HEK293 (cell line): ENCODE measurements around the gene ASB5.

Experiments used
- CTCF ChIA-PET: fragments of 350-600 bp; formaldehyde crosslinking; extraction: SDS; loops from one replicate; lab custom pipeline; 2021; ENCODE audit warnings: antibody characterized with exemption; lab: Yijun Ruan, JAX
- POLR2A ChIA-PET: fragments of 300-600 bp; formaldehyde crosslinking; extraction: SDS; loops from one replicate; lab custom pipeline; 2020; ENCODE audit warnings: antibody characterized with exemption, inconsistent platforms; lab: Yijun Ruan, JAX
- H3K27ac ChIP-seq: fragments of 200-500 bp; sonication (Bioruptor generic); 2 replicates; pipeline ENCODE4 v1.5.1; 2014; ENCODE audit warnings: low read depth, low read length, control low read depth, inconsistent platforms; ENCODE audit errors: extremely low read depth
- H3K36me3 ChIP-seq, 2 experiments: fragments of 200-500 bp in 1 of 2; sonication (Bioruptor generic) in 1 of 2; 1 replicate in 1 of 2; 2 replicates in 1 of 2; pipeline ENCODE4 v1.5.1; 2014 to 2017; ENCODE audit warnings: inconsistent platforms in 2 of 2, low read length in 2 of 2; ENCODE audit not compliant: control insufficient read depth in 2 of 2, insufficient read depth in 1 of 2
- H3K4me1 ChIP-seq: fragments of 200-500 bp; sonication (Bioruptor generic); 2 replicates; pipeline ENCODE4 v1.5.1; 2014; ENCODE audit warnings: mild to moderate bottlenecking, low read length, inconsistent platforms; ENCODE audit not compliant: control insufficient read depth, insufficient read depth
- H3K4me3 ChIP-seq: 2 replicates; pipeline ENCODE4 v1.5.1; 2011; ENCODE audit warnings: low read depth, mild to moderate bottlenecking, control low read depth, low read length, moderate library complexity
- H3K9me3 ChIP-seq: fragments of 200-500 bp; sonication (Bioruptor generic); 2 replicates; pipeline ENCODE4 v1.5.1; 2014; ENCODE audit warnings: low read depth, low read length, inconsistent platforms; ENCODE audit not compliant: control insufficient read depth, insufficient read depth
- BCL11B ChIP-seq: fragments of 450-650 bp; formaldehyde crosslinking; IDR thresholded peaks from 2 replicates; pipeline ENCODE4 v1.5.1; 2016; ENCODE audit warnings: low read depth, missing biosample characterization, missing genetic modification characterization
- HOXA7 ChIP-seq: sonication (generic); formaldehyde crosslinking; IDR thresholded peaks from 2 replicates; pipeline ENCODE4 v1.8.1; 2022; ENCODE audit warnings: missing genetic modification reagents, borderline replicate concordance
- HOXD13 ChIP-seq: sonication (generic); formaldehyde crosslinking; IDR thresholded peaks from 2 replicates; pipeline ENCODE4 v1.8.0; 2022; ENCODE audit warnings: missing genetic modification reagents, borderline replicate concordance
- KLF10 ChIP-seq: fragments of 450-650 bp; IDR thresholded peaks from 2 replicates; pipeline ENCODE4 v1.5.1; 2018; ENCODE audit warnings: missing biosample characterization, mild to moderate bottlenecking, missing genetic modification characterization
- SALL2 ChIP-seq: fragments of 450-650 bp; formaldehyde crosslinking; IDR thresholded peaks from 2 replicates; pipeline ENCODE4 v1.5.0; 2017; ENCODE audit warnings: missing biosample characterization, mild to moderate bottlenecking, missing genetic modification characterization, borderline replicate concordance
- SCRT1 ChIP-seq: fragments of 450-650 bp; formaldehyde crosslinking; IDR thresholded peaks from 2 replicates; pipeline ENCODE4 v1.5.1; 2016; ENCODE audit warnings: missing biosample characterization, missing genetic modification characterization, borderline replicate concordance
- ZNF174 ChIP-seq: fragments of 450-650 bp; formaldehyde crosslinking; IDR thresholded peaks from 2 replicates; pipeline ENCODE4 v1.5.0; 2017; ENCODE audit warnings: missing biosample characterization, mild to moderate bottlenecking, missing genetic modification characterization
- ZNF214 ChIP-seq: fragments of 450-650 bp; formaldehyde crosslinking; IDR thresholded peaks from 2 replicates; pipeline ENCODE4 v1.5.1; 2017; ENCODE audit warnings: missing biosample characterization, mild to moderate bottlenecking, missing genetic modification characterization, borderline replicate concordance
- ZNF248 ChIP-seq: fragments of 450-650 bp; formaldehyde crosslinking; IDR thresholded peaks from 2 replicates; pipeline ENCODE4 v1.5.1; 2017; ENCODE audit warnings: missing biosample characterization, missing genetic modification characterization
- ZNF335 ChIP-seq: fragments of 450-650 bp; formaldehyde crosslinking; conservative IDR thresholded peaks from 2 replicates; pipeline ENCODE4 v1.5.1; 2016; ENCODE audit warnings: missing biosample characterization, missing genetic modification characterization
- ZNF341 ChIP-seq: fragments of 450-650 bp; formaldehyde crosslinking; IDR thresholded peaks from 2 replicates; pipeline ENCODE4; 2016; ENCODE audit warnings: low read depth, missing biosample characterization, missing genetic modification characterization
- ZNF48 ChIP-seq: fragments of 450-650 bp; formaldehyde crosslinking; IDR thresholded peaks from 2 replicates; pipeline ENCODE4 v1.5.1; 2016; ENCODE audit warnings: missing biosample characterization, missing genetic modification characterization
- ZNF555 ChIP-seq: fragments of 450-650 bp; formaldehyde crosslinking; conservative IDR thresholded peaks from 2 replicates; pipeline ENCODE4 v1.5.1; 2017; ENCODE audit warnings: missing biosample characterization, mild to moderate bottlenecking, missing genetic modification characterization, inconsistent platforms
- ZNF585B ChIP-seq: fragments of 450-650 bp; formaldehyde crosslinking; IDR thresholded peaks from 2 replicates; pipeline ENCODE4 v1.5.1; 2016; ENCODE audit warnings: missing biosample characterization, missing genetic modification characterization
- ZNF624 ChIP-seq: fragments of 450-650 bp; formaldehyde crosslinking; IDR thresholded peaks from 2 replicates; pipeline ENCODE4 v1.5.1; 2017; ENCODE audit warnings: missing biosample characterization, missing genetic modification characterization
- ZNF701 ChIP-seq: fragments of 450-650 bp; formaldehyde crosslinking; IDR thresholded peaks from 2 replicates; pipeline ENCODE4 v1.5.1; 2016; ENCODE audit warnings: missing biosample characterization, missing genetic modification characterization
- ZSCAN16 ChIP-seq: fragments of 450-650 bp; formaldehyde crosslinking; IDR thresholded peaks from 2 replicates; pipeline ENCODE4 v1.5.1; 2016; ENCODE audit warnings: missing biosample characterization, missing genetic modification characterization
- TF ChIP-seq, protein P1 (sequence below): fragments of 450-650 bp; formaldehyde crosslinking; IDR thresholded peaks from 2 replicates; pipeline ENCODE4 v1.5.1; 2016; ENCODE audit warnings: missing biosample characterization, missing genetic modification characterization
- TF ChIP-seq, protein P2 (sequence below): fragments of 450-650 bp; formaldehyde crosslinking; IDR thresholded peaks from 2 replicates; pipeline ENCODE4 v1.5.1; 2017; ENCODE audit warnings: missing biosample characterization, missing genetic modification characterization
- TF ChIP-seq, protein P3 (sequence below): fragments of 450-650 bp; formaldehyde crosslinking; IDR thresholded peaks from 2 replicates; pipeline ENCODE4 v1.5.1; 2016; ENCODE audit warnings: missing biosample characterization, missing genetic modification characterization
- TF ChIP-seq, protein P4 (sequence below): fragments of 450-650 bp; formaldehyde crosslinking; IDR thresholded peaks from 2 replicates; pipeline ENCODE4 v1.5.1; 2016; ENCODE audit warnings: missing biosample characterization, missing genetic modification characterization

ASB5 gene

DNA sequence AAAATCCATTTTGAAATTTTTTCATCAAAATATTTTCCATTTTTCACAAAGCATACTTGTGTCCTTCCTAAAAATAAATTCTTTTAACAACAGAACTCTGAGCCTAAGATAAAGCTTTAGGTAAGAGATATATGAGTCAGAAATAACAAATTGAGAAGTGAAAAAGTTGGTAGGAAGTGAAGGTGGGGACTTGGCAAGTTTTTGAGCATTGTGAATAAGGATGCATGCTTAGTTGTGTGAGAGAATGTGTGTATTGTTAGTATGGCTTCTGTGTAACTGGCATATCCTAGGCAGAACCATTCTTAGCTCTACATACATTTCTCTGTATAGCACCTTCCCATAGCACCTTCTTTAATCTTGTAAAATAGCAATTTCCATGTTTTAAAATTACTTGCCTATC, 6.8 kb downstream of the ASB5 start (continued):
- TF ChIP-seq, protein P1, sequence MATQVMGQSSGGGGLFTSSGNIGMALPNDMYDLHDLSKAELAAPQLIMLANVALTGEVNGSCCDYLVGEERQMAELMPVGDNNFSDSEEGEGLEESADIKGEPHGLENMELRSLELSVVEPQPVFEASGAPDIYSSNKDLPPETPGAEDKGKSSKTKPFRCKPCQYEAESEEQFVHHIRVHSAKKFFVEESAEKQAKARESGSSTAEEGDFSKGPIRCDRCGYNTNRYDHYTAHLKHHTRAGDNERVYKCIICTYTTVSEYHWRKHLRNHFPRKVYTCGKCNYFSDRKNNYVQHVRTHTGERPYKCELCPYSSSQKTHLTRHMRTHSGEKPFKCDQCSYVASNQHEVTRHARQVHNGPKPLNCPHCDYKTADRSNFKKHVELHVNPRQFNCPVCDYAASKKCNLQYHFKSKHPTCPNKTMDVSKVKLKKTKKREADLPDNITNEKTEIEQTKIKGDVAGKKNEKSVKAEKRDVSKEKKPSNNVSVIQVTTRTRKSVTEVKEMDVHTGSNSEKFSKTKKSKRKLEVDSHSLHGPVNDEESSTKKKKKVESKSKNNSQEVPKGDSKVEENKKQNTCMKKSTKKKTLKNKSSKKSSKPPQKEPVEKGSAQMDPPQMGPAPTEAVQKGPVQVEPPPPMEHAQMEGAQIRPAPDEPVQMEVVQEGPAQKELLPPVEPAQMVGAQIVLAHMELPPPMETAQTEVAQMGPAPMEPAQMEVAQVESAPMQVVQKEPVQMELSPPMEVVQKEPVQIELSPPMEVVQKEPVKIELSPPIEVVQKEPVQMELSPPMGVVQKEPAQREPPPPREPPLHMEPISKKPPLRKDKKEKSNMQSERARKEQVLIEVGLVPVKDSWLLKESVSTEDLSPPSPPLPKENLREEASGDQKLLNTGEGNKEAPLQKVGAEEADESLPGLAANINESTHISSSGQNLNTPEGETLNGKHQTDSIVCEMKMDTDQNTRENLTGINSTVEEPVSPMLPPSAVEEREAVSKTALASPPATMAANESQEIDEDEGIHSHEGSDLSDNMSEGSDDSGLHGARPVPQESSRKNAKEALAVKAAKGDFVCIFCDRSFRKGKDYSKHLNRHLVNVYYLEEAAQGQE (tag by site-specific recombination) = no peak
- TF ChIP-seq SALL2 (tag by site-specific recombination) = no peak
- TF ChIP-seq ZNF555 (tag by site-specific recombination) = no peak
- no peak for TF ChIP-seq ZNF585B (tag by site-specific recombination)
- TF ChIP-seq, protein P2, sequence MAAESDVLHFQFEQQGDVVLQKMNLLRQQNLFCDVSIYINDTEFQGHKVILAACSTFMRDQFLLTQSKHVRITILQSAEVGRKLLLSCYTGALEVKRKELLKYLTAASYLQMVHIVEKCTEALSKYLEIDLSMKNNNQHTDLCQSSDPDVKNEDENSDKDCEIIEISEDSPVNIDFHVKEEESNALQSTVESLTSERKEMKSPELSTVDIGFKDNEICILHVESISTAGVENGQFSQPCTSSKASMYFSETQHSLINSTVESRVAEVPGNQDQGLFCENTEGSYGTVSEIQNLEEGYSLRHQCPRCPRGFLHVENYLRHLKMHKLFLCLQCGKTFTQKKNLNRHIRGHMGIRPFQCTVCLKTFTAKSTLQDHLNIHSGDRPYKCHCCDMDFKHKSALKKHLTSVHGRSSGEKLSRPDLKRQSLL = no peak
- TF ChIP-seq SCRT1 = no peak
- TF ChIP-seq ZNF214 (tag by site-specific recombination) = no peak

DNA sequence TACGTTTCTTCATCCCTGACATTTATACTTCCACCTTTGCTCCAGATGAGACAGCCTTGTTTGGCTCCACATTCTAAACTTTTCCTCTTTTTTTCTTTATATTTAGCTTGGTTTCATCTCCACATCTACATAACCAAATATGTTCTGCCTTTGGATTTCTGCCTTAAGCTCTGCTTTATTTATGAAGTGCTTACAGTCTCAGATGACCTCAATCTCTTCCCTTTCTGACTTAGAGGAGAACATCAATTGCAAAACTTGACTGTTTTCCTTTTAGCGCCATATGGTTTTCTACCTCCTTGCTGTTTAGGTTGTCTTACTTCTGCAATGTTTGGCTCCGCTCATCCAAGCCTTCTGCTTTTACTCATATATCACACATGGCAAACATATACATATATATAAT, 7.5 kb downstream of the ASB5 start:
- ChIA-PET POLR2A (no interaction called here), CTCF (interaction anchor here (0.7 kb wide), 1 partner anchor 129 kb away, joined by 3 read pairs; no protein-coding TSS in a partner anchor)
- H3K4me3 ChIP-seq = no peak overlapping the region

DNA sequence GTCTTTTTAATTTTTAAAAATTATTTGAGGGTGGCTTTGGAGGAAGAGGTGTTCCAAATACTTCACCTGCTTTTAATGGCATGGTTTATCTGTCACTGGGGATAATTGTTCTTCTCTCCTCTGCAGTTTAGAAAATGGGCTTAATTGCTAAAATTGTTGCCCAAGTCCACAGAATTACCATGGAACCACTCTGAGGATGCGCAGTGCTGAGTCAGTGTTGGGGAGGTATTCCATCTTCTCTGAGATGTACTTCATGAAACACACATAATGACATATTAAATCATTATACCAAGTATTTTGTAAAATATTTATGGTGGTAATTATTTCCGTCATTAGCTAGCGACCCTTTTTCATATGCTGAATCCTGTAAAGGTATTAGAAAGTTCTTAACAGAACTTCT, 8.0 kb downstream of the ASB5 start:
- ChIA-PET POLR2A (no interaction called here), CTCF (no interaction called here)
- H3K27ac ChIP-seq = no peak overlapping the region
- TF ChIP-seq ZNF48 (tag by site-specific recombination) = no peak
- TF ChIP-seq KLF10 (tag by site-specific recombination) = no peak
- no peaks in the 10 kb centered on the region for H3K36me3 ChIP-seq
- H3K4me3 ChIP-seq = no peak overlapping the region
- H3K4me1 ChIP-seq = no peaks in the 10 kb centered on the region
- H3K9me3 ChIP-seq = no peaks in the 10 kb centered on the region

More for the DNA sequence above, 7.5 kb downstream of the ASB5 start:
- TF ChIP-seq HOXA7 (CRISPR knock-in tag) = no peak
- no peak for TF ChIP-seq SALL2 (tag by site-specific recombination)
- TF ChIP-seq ZSCAN16 = no peak
- no peak for TF ChIP-seq ZNF624 (tag by site-specific recombination)
- TF ChIP-seq ZNF341 = no peak
- TF ChIP-seq HOXD13 = no peak
- TF ChIP-seq ZNF174 (tag by site-specific recombination) = no peak
- TF ChIP-seq ZNF701 (tag by site-specific recombination) = no peak
- H3K9me3 ChIP-seq = no peaks in the 10 kb centered on the region
- H3K4me1 ChIP-seq = no peaks in the 10 kb centered on the region
- H3K36me3 ChIP-seq = no peaks in the 10 kb centered on the region
- no peak overlapping the region for H3K27ac ChIP-seq

DNA sequence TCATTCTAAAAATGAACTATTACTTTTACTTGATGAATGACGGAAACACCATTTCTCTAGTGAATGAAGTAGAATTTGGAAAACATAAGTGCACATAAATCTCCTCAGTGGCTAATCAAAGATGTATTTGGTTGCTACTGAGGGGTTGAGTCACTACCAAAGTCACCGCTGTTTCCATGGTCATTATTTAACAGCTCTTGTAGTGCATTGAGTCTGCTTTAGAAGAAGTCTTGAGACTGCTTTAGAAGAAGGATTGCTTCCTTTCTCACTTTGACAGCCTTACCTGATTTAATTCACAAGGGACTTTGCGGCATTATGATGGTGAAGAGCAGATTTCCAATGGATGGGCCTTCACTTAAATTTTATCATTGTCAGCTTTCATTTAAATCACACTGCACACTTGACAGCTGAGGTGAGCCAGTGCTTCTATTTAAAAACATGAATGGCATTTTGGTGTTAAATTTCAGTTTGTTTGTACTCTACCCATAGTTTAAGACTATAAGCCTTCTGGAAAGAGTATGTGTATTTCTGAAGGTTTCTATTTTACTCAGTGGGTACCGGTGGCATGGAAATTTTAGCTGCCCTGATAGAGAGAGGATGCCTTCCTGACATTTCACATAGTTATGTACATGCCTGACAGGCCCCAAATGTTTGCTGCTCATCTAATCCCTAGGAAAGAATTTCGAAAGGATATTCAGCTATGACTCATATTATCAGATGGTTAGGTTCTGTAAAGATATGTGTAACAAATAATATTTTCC, 9.5 kb downstream of the ASB5 start:
- Histone ChIP-seq H3K36me3 (no peaks in the 10 kb centered on the region), H3K4me3 (no peak overlapping the region), H3K9me3 (no peaks in the 10 kb centered on the region), H3K4me1 (no peaks in the 10 kb centered on the region), H3K27ac (no peak overlapping the region)
- ChIA-PET CTCF (no interaction called here), POLR2A (no interaction called here)
- TF ChIP-seq ZNF248 (tag by site-specific recombination) = no peak
- TF ChIP-seq, protein P3, sequence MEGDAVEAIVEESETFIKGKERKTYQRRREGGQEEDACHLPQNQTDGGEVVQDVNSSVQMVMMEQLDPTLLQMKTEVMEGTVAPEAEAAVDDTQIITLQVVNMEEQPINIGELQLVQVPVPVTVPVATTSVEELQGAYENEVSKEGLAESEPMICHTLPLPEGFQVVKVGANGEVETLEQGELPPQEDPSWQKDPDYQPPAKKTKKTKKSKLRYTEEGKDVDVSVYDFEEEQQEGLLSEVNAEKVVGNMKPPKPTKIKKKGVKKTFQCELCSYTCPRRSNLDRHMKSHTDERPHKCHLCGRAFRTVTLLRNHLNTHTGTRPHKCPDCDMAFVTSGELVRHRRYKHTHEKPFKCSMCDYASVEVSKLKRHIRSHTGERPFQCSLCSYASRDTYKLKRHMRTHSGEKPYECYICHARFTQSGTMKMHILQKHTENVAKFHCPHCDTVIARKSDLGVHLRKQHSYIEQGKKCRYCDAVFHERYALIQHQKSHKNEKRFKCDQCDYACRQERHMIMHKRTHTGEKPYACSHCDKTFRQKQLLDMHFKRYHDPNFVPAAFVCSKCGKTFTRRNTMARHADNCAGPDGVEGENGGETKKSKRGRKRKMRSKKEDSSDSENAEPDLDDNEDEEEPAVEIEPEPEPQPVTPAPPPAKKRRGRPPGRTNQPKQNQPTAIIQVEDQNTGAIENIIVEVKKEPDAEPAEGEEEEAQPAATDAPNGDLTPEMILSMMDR (tag by site-specific recombination) = no peak
- no peak for TF ChIP-seq ZNF585B (tag by site-specific recombination)
- TF ChIP-seq, protein P4, sequence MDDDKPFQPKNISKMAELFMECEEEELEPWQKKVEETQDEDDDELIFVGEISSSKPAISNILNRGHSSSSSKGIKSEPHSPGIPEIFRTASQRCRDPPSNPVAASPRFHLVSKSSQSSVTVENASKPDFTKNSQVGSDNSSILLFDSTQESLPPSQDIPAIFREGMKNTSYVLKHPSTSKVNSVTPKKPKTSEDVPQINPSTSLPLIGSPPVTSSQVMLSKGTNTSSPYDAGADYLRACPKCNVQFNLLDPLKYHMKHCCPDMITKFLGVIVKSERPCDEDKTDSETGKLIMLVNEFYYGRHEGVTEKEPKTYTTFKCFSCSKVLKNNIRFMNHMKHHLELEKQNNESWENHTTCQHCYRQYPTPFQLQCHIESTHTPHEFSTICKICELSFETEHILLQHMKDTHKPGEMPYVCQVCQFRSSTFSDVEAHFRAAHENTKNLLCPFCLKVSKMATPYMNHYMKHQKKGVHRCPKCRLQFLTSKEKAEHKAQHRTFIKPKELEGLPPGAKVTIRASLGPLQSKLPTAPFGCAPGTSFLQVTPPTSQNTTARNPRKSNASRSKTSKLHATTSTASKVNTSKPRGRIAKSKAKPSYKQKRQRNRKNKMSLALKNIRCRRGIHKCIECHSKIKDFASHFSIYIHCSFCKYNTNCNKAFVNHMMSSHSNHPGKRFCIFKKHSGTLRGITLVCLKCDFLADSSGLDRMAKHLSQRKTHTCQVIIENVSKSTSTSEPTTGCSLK (tag by site-specific recombination) = no peak
- TF ChIP-seq ZNF335 = no peak
- TF ChIP-seq BCL11B (tag by site-specific recombination) = no peak
